ENCODE data around the gene SLC5A10. TPM values are rescaled to one million over a fixed set of nuclear protein-coding genes. Genes with fewer than 3 reads are reported as not detected.
"Not testable (repeated sequence)": the region's sequence is repeated elsewhere in the genome, so short reads cannot be mapped to it uniquely, and the experiment has no call there.

Gene SLC5A10
- polyA plus RNA-seq, 10 donors, result 0.08 to 0.29 (median 0.19) TPM; not detected in 2

GRCh38 chr17:19017804-19018599, 66.0 kb downstream of the SLC5A10 start:
- no peak for DNase-seq

GRCh38 chr17:19018600-19018950, 66.6 kb downstream of the SLC5A10 start:
- DNase-seq, result no peak

GRCh38 chr17:19019041-19019941, 67.3 kb downstream of the SLC5A10 start:
- no peak for DNase-seq

GRCh38 chr17:19020016-19020415, 68.1 kb downstream of the SLC5A10 start:
- no peak for DNase-seq

GRCh38 chr17:19021011-19021621, 69.2 kb downstream of the SLC5A10 start:
- DNase-seq, result not testable (repeated sequence)

- no peak for DNase-seq
These were observed 69.7 kb downstream of the SLC5A10 start for GRCh38 chr17:19021622-19022083.

GRCh38 chr17:19022128-19022527, 70.2 kb downstream of the SLC5A10 start:
- DNase-seq, result no peak

GRCh38 chr17:19022747-19023146, 70.8 kb downstream of the SLC5A10 start:
- DNase-seq, result no peak

- DNase-seq, result no peak
These were observed 71.4 kb downstream of the SLC5A10 start for GRCh38 chr17:19023209-19023999.

- peak in 1 of 3 donors; percentile 7 for DNase-seq
These were observed 72.4 kb downstream of the SLC5A10 start for GRCh38 chr17:19024101-19025078.

GRCh38 chr17:19028671-19029070, 76.7 kb downstream of the SLC5A10 start:
- not testable (repeated sequence) for DNase-seq

- DNase-seq, result not testable (repeated sequence)
These were observed 77.8 kb downstream of the SLC5A10 start for GRCh38 chr17:19029740-19030139.

- DNase-seq, result not testable (repeated sequence)
These were observed 78.9 kb downstream of the SLC5A10 start for GRCh38 chr17:19030771-19031449.

GRCh38 chr17:19031729-19032128, 79.8 kb downstream of the SLC5A10 start:
- not testable (repeated sequence) for DNase-seq

- not testable (repeated sequence) for DNase-seq
These were observed 80.5 kb downstream of the SLC5A10 start for GRCh38 chr17:19032377-19032988.

- DNase-seq, result not testable (repeated sequence)
These were observed 84.2 kb downstream of the SLC5A10 start for GRCh38 chr17:19036186-19036585.

GRCh38 chr17:19037547-19037946, 85.6 kb downstream of the SLC5A10 start:
- DNase-seq, result not testable (repeated sequence)

- DNase-seq, result not testable (repeated sequence)
These were observed 86.0 kb downstream of the SLC5A10 start for GRCh38 chr17:19038007-19038406.

GRCh38 chr17:19038730-19039129, 86.8 kb downstream of the SLC5A10 start:
- DNase-seq, result not testable (repeated sequence)
